ENCODE data around the gene LLGL1. TPM values are rescaled to one million over a fixed set of nuclear protein-coding genes. Genes with fewer than 3 reads are reported as not detected.

LLGL1 gene
- total and polyA plus RNA-seq, 5 experiments from 2014 or later = 1.2 to 17.3 (median 1.9) TPM

Other genes starting within 250 kb of the LLGL1 start
- gene ATPAF2, start 186.5 kb upstream of the LLGL1 start, total RNA-seq = 10 to 100 TPM; 22.0 to 28.7 TPM
- 10 to 100 TPM; 15.3 to 21.8 (median 21.2) TPM for gene ATPAF2, start 186.5 kb upstream of the LLGL1 start, polyA plus RNA-seq
- gene GID4, start 186.2 kb upstream of the LLGL1 start, total RNA-seq = 10 to 100 TPM; 10.4 to 10.7 TPM
- 1 to 10 TPM; 3.4 to 7.1 (median 6.0) TPM for gene GID4, start 186.2 kb upstream of the LLGL1 start, polyA plus RNA-seq
- gene DRG2, start 137.7 kb upstream of the LLGL1 start, total RNA-seq = 10 to 100 TPM; 48.6 to 49.4 TPM
- gene DRG2, start 137.7 kb upstream of the LLGL1 start, polyA plus RNA-seq = 10 to 100 TPM; 38.8 to 45.2 (median 45.2) TPM
- gene MYO15A, start 116.9 kb upstream of the LLGL1 start, total RNA-seq = 1 to 10 TPM; 1.5 to 2.0 TPM
- gene MYO15A, start 116.9 kb upstream of the LLGL1 start, polyA plus RNA-seq = under 1 TPM; 0.13 to 0.46 (median 0.16) TPM
- 100 to 1,000 TPM; 109 to 120 TPM for gene ALKBH5, start 41.8 kb upstream of the LLGL1 start, total RNA-seq
- gene ALKBH5, start 41.8 kb upstream of the LLGL1 start, polyA plus RNA-seq = 100 to 1,000 TPM; 125 to 148 (median 129) TPM
- gene FLII, start 33.1 kb downstream of the LLGL1 start, total RNA-seq = 100 to 1,000 TPM; 318 to 327 TPM
- 100 to 1,000 TPM in 2 of 3 donors, 10 to 100 TPM in 1; 81.2 to 180 (median 100) TPM for gene FLII, start 33.1 kb downstream of the LLGL1 start, polyA plus RNA-seq
- 10 to 100 TPM; 16.7 to 17.4 TPM for gene MIEF2, start 35.0 kb downstream of the LLGL1 start, total RNA-seq
- gene MIEF2, start 35.0 kb downstream of the LLGL1 start, polyA plus RNA-seq = 10 to 100 TPM; 10.7 to 14.4 (median 10.8) TPM
- gene TOP3A, start 89.4 kb downstream of the LLGL1 start, total RNA-seq = 10 to 100 TPM; 47.7 to 49.7 TPM
- gene TOP3A, start 89.4 kb downstream of the LLGL1 start, polyA plus RNA-seq = 10 to 100 TPM in 2 of 3 donors, 1 to 10 TPM in 1; 9.0 to 24.9 (median 13.5) TPM
- gene SMCR8, start 89.7 kb downstream of the LLGL1 start, total RNA-seq = 10 to 100 TPM; 49.4 to 51.7 TPM
- 1 to 10 TPM; 3.0 to 6.0 (median 5.3) TPM for gene SMCR8, start 89.7 kb downstream of the LLGL1 start, polyA plus RNA-seq
- 10 to 100 TPM; 17.1 to 20.1 TPM for gene SHMT1, start 137.9 kb downstream of the LLGL1 start, total RNA-seq
- gene SHMT1, start 137.9 kb downstream of the LLGL1 start, polyA plus RNA-seq = 10 to 100 TPM; 20.5 to 35.8 (median 35.7) TPM
- not detected for gene EVPLL, start 152.1 kb downstream of the LLGL1 start, total RNA-seq
- gene EVPLL, start 152.1 kb downstream of the LLGL1 start, polyA plus RNA-seq = under 1 TPM in 1 of 3 donors, not detected in 2; 0.08 TPM